ENCODE measurements around the gene VHLL.

GRCh38 chr1:156257711-156258110 lies 41.4 kb downstream of the VHLL start:
- TF ChIP-seq, protein P1, sequence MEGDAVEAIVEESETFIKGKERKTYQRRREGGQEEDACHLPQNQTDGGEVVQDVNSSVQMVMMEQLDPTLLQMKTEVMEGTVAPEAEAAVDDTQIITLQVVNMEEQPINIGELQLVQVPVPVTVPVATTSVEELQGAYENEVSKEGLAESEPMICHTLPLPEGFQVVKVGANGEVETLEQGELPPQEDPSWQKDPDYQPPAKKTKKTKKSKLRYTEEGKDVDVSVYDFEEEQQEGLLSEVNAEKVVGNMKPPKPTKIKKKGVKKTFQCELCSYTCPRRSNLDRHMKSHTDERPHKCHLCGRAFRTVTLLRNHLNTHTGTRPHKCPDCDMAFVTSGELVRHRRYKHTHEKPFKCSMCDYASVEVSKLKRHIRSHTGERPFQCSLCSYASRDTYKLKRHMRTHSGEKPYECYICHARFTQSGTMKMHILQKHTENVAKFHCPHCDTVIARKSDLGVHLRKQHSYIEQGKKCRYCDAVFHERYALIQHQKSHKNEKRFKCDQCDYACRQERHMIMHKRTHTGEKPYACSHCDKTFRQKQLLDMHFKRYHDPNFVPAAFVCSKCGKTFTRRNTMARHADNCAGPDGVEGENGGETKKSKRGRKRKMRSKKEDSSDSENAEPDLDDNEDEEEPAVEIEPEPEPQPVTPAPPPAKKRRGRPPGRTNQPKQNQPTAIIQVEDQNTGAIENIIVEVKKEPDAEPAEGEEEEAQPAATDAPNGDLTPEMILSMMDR (IDR thresholded peaks at IDR 0.05), result no peak
- TF ChIP-seq POLR2A (IDR thresholded peaks at IDR 0.05) (no peak), POLR2AphosphoS5 (IDR thresholded peaks at IDR 0.05) (no peak)
